NCI-H146 (cell line): ENCODE data around the gene ITGBL1.
A peak's percentile ranks its signal among the peaks of the same experiment; 100 is the strongest.

Experiments used
- DNase-seq: peaks from one replicate; lab custom pipeline; 2025; lab: John Stamatoyannopoulos, UW

ITGBL1 gene

GRCh38 chr13:101452519-101453485 lies at the start of gene ITGBL1:
TSS of gene ITGBL1 (plus strand) at chr13:101452675. CDS start at chr13:101452834, 159 bp downstream.
- peak; percentile 39 for DNase-seq

GRCh38 chr13:101406791-101407190 lies 45.7 kb upstream of the ITGBL1 start:
- no peak for DNase-seq

GRCh38 chr13:101408154-101408553 lies 44.3 kb upstream of the ITGBL1 start:
- no peak for DNase-seq

- no peak for DNase-seq
Observed at GRCh38 chr13:101408992-101409656, 43.4 kb upstream of the ITGBL1 start.

- no peak for DNase-seq
Observed at GRCh38 chr13:101412076-101412475, 40.4 kb upstream of the ITGBL1 start.

- peak; percentile 73 for DNase-seq
Observed at GRCh38 chr13:101415358-101416174, 36.9 kb upstream of the ITGBL1 start.

GRCh38 chr13:101416181-101417042 lies 36.1 kb upstream of the ITGBL1 start, which contains the start of gene NALCN:
TSS of gene NALCN (minus strand) at chr13:101416508. CDS start at chr13:101399126, 17,382 bp downstream.
- DNase-seq = peak; percentile 60

- DNase-seq = peak; percentile 71
Observed at GRCh38 chr13:101417043-101417406, 35.5 kb upstream of the ITGBL1 start.

GRCh38 chr13:101417501-101417900 lies 35.0 kb upstream of the ITGBL1 start:
- no peak for DNase-seq

GRCh38 chr13:101423872-101424271 lies 28.6 kb upstream of the ITGBL1 start:
- DNase-seq = peak; percentile 39

- DNase-seq = peak; percentile 72
Observed at GRCh38 chr13:101424381-101425155, 27.9 kb upstream of the ITGBL1 start.

- no peak for DNase-seq
Observed at GRCh38 chr13:101425156-101425471, 27.4 kb upstream of the ITGBL1 start.

GRCh38 chr13:101425623-101426022 lies 26.9 kb upstream of the ITGBL1 start:
- DNase-seq = no peak

- DNase-seq = no peak
Observed at GRCh38 chr13:101429733-101430132, 22.7 kb upstream of the ITGBL1 start.

- DNase-seq = no peak
Observed at GRCh38 chr13:101433895-101434294, 18.6 kb upstream of the ITGBL1 start.

GRCh38 chr13:101434486-101434885 lies 18.0 kb upstream of the ITGBL1 start:
- no peak for DNase-seq

- no peak for DNase-seq
Observed at GRCh38 chr13:101447852-101448251, 4.6 kb upstream of the ITGBL1 start.

- DNase-seq = no peak
Observed at GRCh38 chr13:101449790-101450748, 2.4 kb upstream of the ITGBL1 start.

- no peak for DNase-seq
Observed at GRCh38 chr13:101450749-101451130, 1.7 kb upstream of the ITGBL1 start.
